Right atrium auricular region (tissue), 2 donors: ENCODE results near the gene CREG1. TPM values are rescaled to one million over a fixed set of nuclear protein-coding genes. Genes with fewer than 3 reads are reported as not detected.

ENCODE experiments used
- DNase-seq: peaks from one replicate; pipeline ENCODE4 v3.0.0-alpha.2; 2019; ENCODE audit warnings: low spot score
- H3K27ac ChIP-seq, 2 donors: fragments of 200-600 bp; sonication (generic); 1 replicate in 1 of 2; 2 replicates in 1 of 2; pipeline ENCODE4 v1.5.1; 2016 to 2019
- H3K27me3 ChIP-seq, 2 donors: fragments of 200-600 bp; sonication (generic); one replicate each; pipeline versions ENCODE4 v1.5.1 to v1.6.0; 2017 to 2019
- H3K36me3 ChIP-seq: fragments of 200-600 bp; sonication (generic); one replicate; pipeline ENCODE4 v1.5.1; 2016
- H3K4me1 ChIP-seq, 2 donors: fragments of 200-600 bp; sonication (generic); one replicate each; pipeline versions ENCODE4 v1.5.1 to v1.6.0; 2017 to 2019
- H3K4me3 ChIP-seq, 2 donors: fragments of 200-600 bp; sonication (generic); 1 replicate in 1 of 2; 2 replicates in 1 of 2; pipeline ENCODE4 v1.5.1; 2017 to 2019; ENCODE audit warnings: mild to moderate bottlenecking in 1 of 2, moderate library complexity in 1 of 2
- H3K9me3 ChIP-seq, 2 donors: fragments of 200-600 bp; sonication (generic); one replicate each; pipeline ENCODE4 v1.5.1; 2019
- CTCF ChIP-seq, 2 donors: fragments of 200-600 bp; sonication (generic); IDR thresholded peaks; one replicate each; pipeline ENCODE4 v1.5.1; 2019; ENCODE audit warnings: antibody characterized with exemption in 2 of 2
- total RNA-seq, 2 donors: library from RNA; depleted of rRNA; stranded (reverse); fragments of >200 nt; gene quantifications; one replicate each; pipeline ENCODE4 v1.1.0, GENCODE V29; 2016

Gene CREG1
- total RNA-seq, 2 donors from 2014 or later: 127 to 163 TPM

GRCh38 chr1:167593860-167594259 is 40.3 kb upstream of the CREG1 start:
- Histone ChIP-seq H3K27me3 (no peaks in the 10 kb centered on the region), H3K36me3 (no peaks in the 10 kb centered on the region), H3K4me1 (no peaks in the 10 kb centered on the region), H3K4me3 (no peak overlapping the region), H3K9me3 (no peaks in the 10 kb centered on the region), H3K27ac (no peak overlapping the region)
- DNase-seq: no peak
- no peak for TF ChIP-seq CTCF (IDR thresholded peaks at IDR 0.05)

- H3K36me3 ChIP-seq: no peaks in the 10 kb centered on the region
- H3K4me3 ChIP-seq: no peak overlapping the region
- H3K9me3 ChIP-seq: no peaks in the 10 kb centered on the region
- no peaks in the 10 kb centered on the region for H3K27me3 ChIP-seq
- TF ChIP-seq CTCF (IDR thresholded peaks at IDR 0.05): no peak
- H3K27ac ChIP-seq: no peak overlapping the region
- no peaks in the 10 kb centered on the region for H3K4me1 ChIP-seq
- DNase-seq: no peak
Observed at GRCh38 chr1:167592475-167592874, 38.9 kb upstream of the CREG1 start.

GRCh38 chr1:167588361-167588760 is 34.8 kb upstream of the CREG1 start:
- no peaks in the 10 kb centered on the region for H3K4me1 ChIP-seq
- no peak overlapping the region for H3K27ac ChIP-seq
- H3K36me3 ChIP-seq: no peaks in the 10 kb centered on the region
- no peak overlapping the region for H3K4me3 ChIP-seq
- no peaks in the 10 kb centered on the region for H3K27me3 ChIP-seq
- TF ChIP-seq CTCF (IDR thresholded peaks at IDR 0.05): no peak
- no peaks in the 10 kb centered on the region for H3K9me3 ChIP-seq
- no peak for DNase-seq

- Histone ChIP-seq H3K4me1 (no peaks in the 10 kb centered on the region), H3K27me3 (no peaks in the 10 kb centered on the region), H3K4me3 (no peak overlapping the region), H3K9me3 (no peaks in the 10 kb centered on the region), H3K36me3 (no peaks in the 10 kb centered on the region), H3K27ac (no peak overlapping the region)
- no peak for TF ChIP-seq CTCF (IDR thresholded peaks at IDR 0.05)
- no peak for DNase-seq
Observed at GRCh38 chr1:167587872-167588271, 34.3 kb upstream of the CREG1 start.

GRCh38 chr1:167587342-167587741 is 33.8 kb upstream of the CREG1 start:
- no peaks in the 10 kb centered on the region for H3K27me3 ChIP-seq
- no peak for TF ChIP-seq CTCF (IDR thresholded peaks at IDR 0.05)

GRCh38 chr1:167584581-167584980 is 31.0 kb upstream of the CREG1 start:
- no peak for TF ChIP-seq CTCF (IDR thresholded peaks at IDR 0.05)
- Histone ChIP-seq H3K4me1 (no peaks in the 10 kb centered on the region), H3K4me3 (no peak overlapping the region), H3K27me3 (no peaks in the 10 kb centered on the region), H3K27ac (no peak overlapping the region), H3K9me3 (no peaks in the 10 kb centered on the region), H3K36me3 (no peaks in the 10 kb centered on the region)
- DNase-seq: no peak

More at GRCh38 chr1:167587342-167587741, 33.8 kb upstream of the CREG1 start:
- H3K4me1 ChIP-seq: no peaks in the 10 kb centered on the region
- H3K27ac ChIP-seq: no peak overlapping the region
- no peaks in the 10 kb centered on the region for H3K36me3 ChIP-seq
- H3K4me3 ChIP-seq: no peak overlapping the region
- no peaks in the 10 kb centered on the region for H3K9me3 ChIP-seq
- DNase-seq: no peak
